GM23338 (cell line): Measurements from ENCODE around the gene FARP1. TPM values are rescaled to one million over a fixed set of nuclear protein-coding genes. Genes with fewer than 3 reads are reported as not detected.
A peak's percentile ranks its signal among the peaks of the same experiment; 100 is the strongest.

Source experiments
- ATAC-seq: fragments of 200-7000 bp; cut with Tn5 transposase; 3 replicates; pipeline ENCODE4 v1.9.1; 2020
- DNase-seq: peaks from one replicate; pipeline ENCODE4 v3.0.0-alpha.2; 2015; ENCODE audit warnings: low spot score
- H2AFZ ChIP-seq: fragments of 200-600 bp; sonication (generic); 2 replicates; pipeline ENCODE4 v1.8.0; 2016; ENCODE audit warnings: antibody characterized with exemption, mild to moderate bottlenecking, moderate library complexity
- H3F3A ChIP-seq: fragments of 200-600 bp; sonication (generic); replicated peaks from 2 replicates; pipeline ENCODE4 v1.8.0; 2017; ENCODE audit warnings: antibody characterized with exemption, mixed run types, low read depth
- H3K27ac ChIP-seq: fragments of 200-600 bp; sonication (generic); 2 replicates; pipeline ENCODE4 v1.6.1; 2016; ENCODE audit warnings: low read depth
- H3K27me3 ChIP-seq: fragments of 200-600 bp; sonication (generic); 2 replicates; pipeline ENCODE4 v1.8.0; 2016; ENCODE audit warnings: mild to moderate bottlenecking, mixed run types, moderate library complexity; ENCODE audit not compliant: insufficient read depth
- H3K36me3 ChIP-seq: fragments of 200-600 bp; sonication (generic); 2 replicates; pipeline ENCODE4 v1.8.0; 2016; ENCODE audit warnings: mild to moderate bottlenecking; ENCODE audit not compliant: insufficient read depth
- H3K4me1 ChIP-seq: fragments of 200-600 bp; sonication (generic); 2 replicates; pipeline ENCODE4 v1.8.0; 2016; ENCODE audit warnings: mild to moderate bottlenecking, moderate library complexity; ENCODE audit not compliant: insufficient read depth
- H3K4me2 ChIP-seq: fragments of 200-600 bp; sonication (generic); 2 replicates; pipeline ENCODE4 v1.7.1; 2017; ENCODE audit warnings: mixed run types
- H3K4me3 ChIP-seq: fragments of 200-600 bp; sonication (generic); 2 replicates; pipeline ENCODE4 v1.6.1; 2016; ENCODE audit warnings: mixed run types
- H3K79me2 ChIP-seq: fragments of 200-600 bp; sonication (generic); replicated peaks from 2 replicates; pipeline ENCODE4 v1.8.0; 2017; ENCODE audit warnings: mild to moderate bottlenecking; ENCODE audit not compliant: insufficient read depth
- H3K9me2 ChIP-seq: fragments of 200-600 bp; sonication (generic); 2 replicates; pipeline ENCODE4 v1.8.0; 2017; ENCODE audit not compliant: insufficient read depth
- H4K20me1 ChIP-seq: fragments of 200-600 bp; sonication (generic); replicated peaks from 2 replicates; pipeline ENCODE4 v1.8.0; 2017; ENCODE audit warnings: mild to moderate bottlenecking; ENCODE audit not compliant: insufficient read depth
- H3K27ac Mint-ChIP-seq: 2 replicates; pipeline ENCODE4 v1.8.0; 2020; ENCODE audit warnings: inconsistent platforms, mild to moderate bottlenecking, moderate library complexity, mixed read lengths
- H3K27me3 Mint-ChIP-seq: 3 replicates; pipeline ENCODE4 v1.8.0; 2022; ENCODE audit warnings: low read depth, mild to moderate bottlenecking, moderate library complexity, mixed read lengths, inconsistent platforms; ENCODE audit not compliant: insufficient read depth, poor library complexity
- H3K36me3 Mint-ChIP-seq: 3 replicates; pipeline ENCODE4 v1.8.0; 2021; ENCODE audit warnings: low read depth, mild to moderate bottlenecking, inconsistent platforms, moderate library complexity, mixed read lengths
- H3K4me1 Mint-ChIP-seq: 3 replicates; pipeline ENCODE4 v1.8.0; 2020; ENCODE audit warnings: mild to moderate bottlenecking, inconsistent platforms, mixed read lengths
- H3K4me3 Mint-ChIP-seq: 3 replicates; pipeline ENCODE4 v1.8.0; 2021; ENCODE audit warnings: moderate library complexity, mild to moderate bottlenecking, inconsistent platforms, mixed read lengths
- H3K9me3 Mint-ChIP-seq: 3 replicates; pipeline ENCODE4 v1.8.0; 2020; ENCODE audit warnings: moderate library complexity, mild to moderate bottlenecking, inconsistent platforms, mixed read lengths
- CTCF ChIP-seq, 2 experiments: fragments of 200-600 bp in 1 of 2; sonication (generic) in 1 of 2; conservative IDR thresholded peaks; 2 replicates each; pipeline versions ENCODE4 v1.5.1 to v1.6.1; 2016 to 2017; ENCODE audit warnings: antibody characterized with exemption in 2 of 2, low read depth in 2 of 2, mild to moderate bottlenecking in 2 of 2, moderate library complexity in 1 of 2
- ETS1 ChIP-seq: IDR thresholded peaks from 2 replicates; pipeline ENCODE4 v1.6.1; 2016; ENCODE audit warnings: antibody characterized with exemption
- EZH2 ChIP-seq: fragments of 200-600 bp; sonication (generic); IDR thresholded peaks from one replicate; pipeline ENCODE4 v1.8.0; 2017; ENCODE audit warnings: antibody characterized with exemption, mild to moderate bottlenecking, low read depth; ENCODE audit not compliant: unreplicated experiment
- REST ChIP-seq: IDR thresholded peaks from one replicate; pipeline ENCODE4 v1.6.1; 2018; ENCODE audit warnings: antibody characterized with exemption; ENCODE audit not compliant: unreplicated experiment
- ZNF462 ChIP-seq: fragments of 250-450 bp; sonication (Bioruptor Pico); IDR thresholded peaks from 2 replicates; pipeline ENCODE4 v1.5.0; 2020; ENCODE audit warnings: mild to moderate bottlenecking, moderate library complexity
- polyA plus RNA-seq: library from polyadenylated mRNA; unstranded; fragments of >200 nt; fragmentation: Nextera tagmentation; extraction: Ambion mirVana; gene quantifications from 2 replicates; pipeline ENCODE4 v1.2.1, GENCODE V29; 2016
- total RNA-seq: library from RNA; depleted of rRNA; stranded (reverse); fragments of >200 nt; shearing (Covaris generic); gene quantifications from 2 replicates; pipeline ENCODE4 v1.2.3, GENCODE V29; 2014

The FARP1 gene
- total and polyA plus RNA-seq, 2 experiments from 2014 or later = 53.6 to 82.5 TPM

- no peak for TF ChIP-seq EZH2
- TF ChIP-seq REST = no peak
- no peak for TF ChIP-seq ETS1
Observed at GRCh38 chr13:98405690-98406344, 262.9 kb downstream of the FARP1 start (continued).

GRCh38 chr13:98406427-98406826 lies 263.5 kb downstream of the FARP1 start:
- Mint-ChIP-seq H3K4me1 (peaks cover 12% of the 10 kb centered on the region), H3K4me3 (no peak overlapping the region), H3K9me3 (no peaks in the 10 kb centered on the region), H3K36me3 (peaks cover 3% of the 10 kb centered on the region; the same call in 2 of the 3 replicates), H3K27me3 (peaks cover 2% of the 10 kb centered on the region), H3K27ac (no peak overlapping the region)
- ATAC-seq (no peak; the same call in 2 of the 3 replicates), DNase-seq (no peak)
- Histone ChIP-seq H2AFZ (no peak overlapping the region), H3K36me3 (no peaks in the 10 kb centered on the region), H3K4me1 (peaks cover 5% of the 10 kb centered on the region; the same call in 1 of the 2 replicates), H3K27ac (no peak overlapping the region), H3K79me2 (no peaks in the 10 kb centered on the region), H3K27me3 (no peaks in the 10 kb centered on the region), H3K4me3 (no peak overlapping the region), H3K4me2 (no peak overlapping the region), H4K20me1 (no peaks in the 10 kb centered on the region; the same call in 1 of the 2 replicates), H3K9me2 (no peaks in the 10 kb centered on the region), H3F3A (no peaks in the 10 kb centered on the region)
- TF ChIP-seq CTCF (conservative IDR thresholded peaks at IDR 0.05; ENCODE audit: low read depth in 2 of 2) (peak in 1 of 2 experiments; percentile 36; a peak in 2 of 4 replicates), ZNF462 (no peak)
